GM12878 (cell line): Measurements from ENCODE around the gene CCDC47. TPM values are rescaled to one million over a fixed set of nuclear protein-coding genes. Genes with fewer than 3 reads are reported as not detected.

Experiments used
- ASH2L ChIP-seq: fragments of 300-600, 200-600 bp; sonication (generic); IDR thresholded peaks from 2 replicates; pipeline ENCODE4 v1.6.1; 2017; ENCODE audit warnings: low read depth, mild to moderate bottlenecking, borderline replicate concordance
- EP300 ChIP-seq, 2 experiments: fragments of 150-350 bp in 1 of 2; IDR thresholded peaks; 2 replicates each; pipeline ENCODE4 v1.6.1; 2011 to 2012; ENCODE audit warnings: low read depth in 2 of 2, low read length in 2 of 2, borderline replicate concordance in 1 of 2, improper control_type of control experiment in 1 of 2, inconsistent platforms in 1 of 2; ENCODE audit not compliant: control insufficient read depth in 1 of 2
- EZH2 ChIP-seq: IDR thresholded peaks from 2 replicates; pipeline ENCODE4 v1.6.1; 2012; ENCODE audit warnings: low read depth, mild to moderate bottlenecking, control low read depth, inconsistent platforms, low read length, borderline replicate concordance; ENCODE audit not compliant: control insufficient read depth
- IRF4 ChIP-seq: IDR thresholded peaks from 2 replicates; pipeline ENCODE4 v1.6.1; 2011; ENCODE audit warnings: low read depth, low read length
- KDM1A ChIP-seq: fragments of 200-600 bp; sonication (generic); IDR thresholded peaks from 2 replicates; pipeline ENCODE4 v1.6.1; 2016; ENCODE audit warnings: borderline replicate concordance
- MAX ChIP-seq: IDR thresholded peaks from 2 replicates; pipeline ENCODE4 v1.6.1; 2012; ENCODE audit warnings: low read depth, low read length, improper control_type of control experiment
- MLLT1 ChIP-seq: fragments of 450-650 bp; IDR thresholded peaks from 2 replicates; pipeline ENCODE4 v1.6.1; 2016; ENCODE audit warnings: mild to moderate bottlenecking
- NFIC ChIP-seq: IDR thresholded peaks from 2 replicates; pipeline ENCODE4 v1.6.1; 2012; ENCODE audit warnings: low read depth, mild to moderate bottlenecking, inconsistent platforms, low read length, moderate library complexity
- NFYB ChIP-seq: IDR thresholded peaks from 2 replicates; pipeline ENCODE4 v1.6.1; 2011; ENCODE audit warnings: low read depth, mild to moderate bottlenecking, low read length, improper control_type of control experiment, moderate library complexity; ENCODE audit not compliant: insufficient read depth
- RELA ChIP-seq: fragments of 450-650 bp; IDR thresholded peaks from 2 replicates; pipeline ENCODE4 v1.8.0; 2014; ENCODE audit warnings: borderline replicate concordance; ENCODE audit not compliant: partially characterized antibody
- RELB ChIP-seq: fragments of 450-650 bp; IDR thresholded peaks from 2 replicates; pipeline ENCODE4 v1.6.1; 2017; ENCODE audit warnings: low read depth, mild to moderate bottlenecking, moderate library complexity
- REST ChIP-seq: IDR thresholded peaks from 2 replicates; pipeline ENCODE4 v1.6.1; 2012; ENCODE audit warnings: mild to moderate bottlenecking, low read depth, low read length
- SIX5 ChIP-seq: IDR thresholded peaks from 2 replicates; pipeline ENCODE4 v1.6.1; 2011; ENCODE audit warnings: mild to moderate bottlenecking, low read depth, low read length, moderate library complexity; ENCODE audit not compliant: severe bottlenecking
- STAT3 ChIP-seq: IDR thresholded peaks from 2 replicates; pipeline ENCODE4 v1.6.1; 2011; ENCODE audit warnings: low read depth, low read length, improper control_type of control experiment
- TAF1 ChIP-seq: IDR thresholded peaks from 2 replicates; pipeline ENCODE4 v1.6.1; 2011; ENCODE audit warnings: mild to moderate bottlenecking, low read depth, low read length, borderline replicate concordance
- ZNF687 ChIP-seq: fragments of 450-650 bp; IDR thresholded peaks from 2 replicates; pipeline ENCODE4 v1.6.1; 2017; ENCODE audit warnings: mild to moderate bottlenecking, moderate library complexity
- polyA plus RNA-seq, 11 experiments: library from polyadenylated mRNA; depleted of rRNA in 4 of 11; unstranded in 6 of 11; stranded (reverse) in 5 of 11; fragments of >200 nt; fragmentation: Nextera tagmentation in 4 of 11; fragmentation: Illumina TruSeq in 1 of 11; extraction: Ambion mirVana in 4 of 11; extraction: Trizol in 1 of 11; gene quantifications; 1 replicate in 1 of 11; 2 replicates in 10 of 11; pipeline versions ENCODE4 v1.2.1 to v1.2.3, GENCODE V29; 2011 to 2016; ENCODE audit warnings: inconsistent platforms in 2 of 11, missing spikeins in 2 of 11, low read depth in 1 of 11
- total RNA-seq, 4 experiments: library from RNA; depleted of rRNA in 3 of 4; stranded (reverse); fragments of >200 nt in 3 of 4; fragmentation: Illumina TruSeq in 1 of 4; extraction: Trizol in 1 of 4; gene quantifications; 2 replicates each; pipeline versions ENCODE4 v1.2.1 to v1.2.3, GENCODE V29; 2013 to 2021

The CCDC47 gene
- total and polyA plus RNA-seq, 10 of the 15 experiments (the other 5 are each of a cell fraction or from before 2014, with no cell fraction given): 13.6 to 81.4 (median 58.9) TPM

- TF ChIP-seq ASH2L (no peak), SIX5 (no peak), IRF4 (no peak), TAF1 (peak; percentile 48; the same call in 1 of the 2 replicates), RELA (peak; percentile 69), ZNF687 (no peak; the same call in 1 of the 2 replicates), NFYB (no peak), NFIC (peak; percentile 63; the same call in 1 of the 2 replicates), EP300 (IDR thresholded peaks at IDR 0.05; ENCODE audit: borderline replicate concordance in 1 of 2, control insufficient read depth in 1 of 2, low read depth in 2 of 2, low read length in 2 of 2) (peak in 1 of 2 experiments; percentile 28; a peak in 1 of 4 replicates), EZH2 (no peak), REST (no peak), KDM1A (no peak), STAT3 (no peak), RELB (peak; percentile 62; the same call in 1 of the 2 replicates), MAX (no peak), MLLT1 (peak; percentile 83)
Observed at GRCh38 chr17:63698886-63699637, 74.3 kb downstream of the CCDC47 start (continued).
